HepG2 (cell line): Measurements from ENCODE around the gene ATG4B. TPM values are rescaled to one million over a fixed set of nuclear protein-coding genes. Genes with fewer than 3 reads are reported as not detected.

Experiments
- CENPX ChIP-seq: sonication (generic); formaldehyde crosslinking; IDR thresholded peaks from 2 replicates; pipeline ENCODE4 v1.9.0; 2021; ENCODE audit warnings: mild to moderate bottlenecking, missing genetic modification reagents, moderate library complexity
- DNMT1 ChIP-seq: sonication (generic); formaldehyde crosslinking; IDR thresholded peaks from 2 replicates; pipeline ENCODE4 v1.5.1; 2020; ENCODE audit warnings: mild to moderate bottlenecking, missing genetic modification reagents
- FOXA3 ChIP-seq: IDR thresholded peaks from 2 replicates; pipeline ENCODE4 v1.6.1; 2016; ENCODE audit warnings: missing genetic modification reagents, missing compliant biosample characterization
- GATAD1 ChIP-seq: IDR thresholded peaks from 2 replicates; pipeline ENCODE4 v1.6.1; 2016; ENCODE audit warnings: missing genetic modification reagents, missing compliant biosample characterization
- HDAC1 ChIP-seq: sonication (generic); formaldehyde crosslinking; IDR thresholded peaks from 2 replicates; pipeline ENCODE4 v1.5.1; 2020; ENCODE audit warnings: mild to moderate bottlenecking, missing genetic modification reagents
- HNF4G ChIP-seq, 2 experiments: sonication (generic) in 1 of 2; formaldehyde crosslinking in 1 of 2; IDR thresholded peaks; 2 replicates each; pipeline versions ENCODE4 v1.4.0 to v1.6.1; 2011 to 2020; ENCODE audit warnings: borderline replicate concordance in 2 of 2, low read depth in 2 of 2, mild to moderate bottlenecking in 2 of 2, low read length in 1 of 2, missing genetic modification reagents in 1 of 2, moderate library complexity in 1 of 2
- ISX ChIP-seq: sonication (generic); formaldehyde crosslinking; conservative IDR thresholded peaks from 2 replicates; pipeline ENCODE4 v1.5.0; 2020; ENCODE audit warnings: missing genetic modification reagents
- RBM39 ChIP-seq: fragments of 200-400 bp; formaldehyde crosslinking; IDR thresholded peaks from one replicate; pipeline ENCODE4 v1.6.1; 2018; ENCODE audit warnings: antibody characterized with exemption, mild to moderate bottlenecking, low read depth, low read length; ENCODE audit not compliant: poor library complexity, severe bottlenecking
- THAP8 ChIP-seq: sonication (generic); formaldehyde crosslinking; IDR thresholded peaks from 2 replicates; pipeline ENCODE4 v1.5.1; 2020; ENCODE audit warnings: missing genetic modification reagents, mild to moderate bottlenecking, borderline replicate concordance
- U2AF2 ChIP-seq: fragments of 200-400 bp; formaldehyde crosslinking; IDR thresholded peaks from 2 replicates; pipeline ENCODE4 v1.6.1; 2017; ENCODE audit warnings: low read depth, mild to moderate bottlenecking, low read length
- ZNF142 ChIP-seq: sonication (generic); formaldehyde crosslinking; IDR thresholded peaks from 2 replicates; pipeline ENCODE4 v1.4.0; 2020; ENCODE audit warnings: missing genetic modification reagents
- ZNF232 ChIP-seq: sonication (generic); formaldehyde crosslinking; IDR thresholded peaks from 2 replicates; pipeline ENCODE4 v1.4.0; 2020; ENCODE audit warnings: missing genetic modification reagents, borderline replicate concordance
- ZNF33A ChIP-seq: sonication (generic); formaldehyde crosslinking; IDR thresholded peaks from 2 replicates; pipeline ENCODE4 v1.5.1; 2020; ENCODE audit warnings: missing genetic modification reagents, mild to moderate bottlenecking, moderate library complexity, borderline replicate concordance
- ZNF530 ChIP-seq: sonication (generic); formaldehyde crosslinking; IDR thresholded peaks from 2 replicates; pipeline ENCODE4 v1.5.0; 2020; ENCODE audit warnings: low read depth, mild to moderate bottlenecking, missing genetic modification reagents
- ZNF646 ChIP-seq: sonication (generic); formaldehyde crosslinking; IDR thresholded peaks from 2 replicates; pipeline ENCODE4 v1.9.0; 2021; ENCODE audit warnings: mild to moderate bottlenecking, missing genetic modification reagents
- ZNF766 ChIP-seq: sonication (generic); formaldehyde crosslinking; IDR thresholded peaks from 2 replicates; pipeline ENCODE4 v1.5.0; 2020; ENCODE audit warnings: missing genetic modification reagents, borderline replicate concordance
- polyA plus RNA-seq, 8 experiments: library from polyadenylated mRNA; depleted of rRNA in 3 of 8; stranded (reverse) in 7 of 8; unstranded in 1 of 8; fragments of >200 nt; fragmentation: Illumina TruSeq in 4 of 8; extraction: Trizol in 4 of 8; gene quantifications; 2 replicates each; pipeline versions ENCODE4 v1.2.1 to v1.2.3, GENCODE V29; 2011 to 2016; ENCODE audit warnings: low read depth in 4 of 8, missing spikeins in 1 of 8, mixed read lengths in 1 of 8; ENCODE audit not compliant: insufficient read depth in 1 of 8
- total RNA-seq, 5 experiments: library from RNA; depleted of rRNA; stranded (reverse); fragments of >200 nt; fragmentation: Illumina TruSeq; extraction: Trizol; gene quantifications; 2 replicates each; pipeline ENCODE4 v1.2.3, GENCODE V29; 2016; ENCODE audit warnings: low read depth in 1 of 5

The ATG4B gene
- total and polyA plus RNA-seq, 2 of the 13 experiments (the other 11 are each of a cell fraction or from before 2014, with no cell fraction given), result 95.5 to 239 TPM

- TF ChIP-seq ZNF646 (CRISPR knock-in tag), result no peak
- TF ChIP-seq ZNF766 (CRISPR knock-in tag), result no peak
- TF ChIP-seq DNMT1, result peak; percentile 69; the same call in 1 of the 2 replicates
- TF ChIP-seq ZNF142 (CRISPR knock-in tag), result no peak
- TF ChIP-seq HDAC1 (CRISPR knock-in tag), result peak; percentile 29; the same call in 1 of the 2 replicates
- no peak for TF ChIP-seq ISX (CRISPR knock-in tag)
- peak; percentile 47; the same call in 1 of the 2 replicates for TF ChIP-seq GATAD1 (CRISPR knock-in tag)
- TF ChIP-seq CENPX (CRISPR knock-in tag), result no peak
- TF ChIP-seq ZNF232 (CRISPR knock-in tag), result no peak
- TF ChIP-seq HNF4G (IDR thresholded peaks at IDR 0.05; ENCODE audit: borderline replicate concordance, low read depth, low read length), result no peak; the same call in 1 of the 2 replicates
- TF ChIP-seq HNF4G (CRISPR knock-in tag; IDR thresholded peaks at IDR 0.05; ENCODE audit: borderline replicate concordance, low read depth), result no peak
- no peak for TF ChIP-seq RBM39
- no peak for TF ChIP-seq THAP8 (CRISPR knock-in tag)
- peak; percentile 44; the same call in 1 of the 2 replicates for TF ChIP-seq FOXA3 (CRISPR knock-in tag)
- no peak for TF ChIP-seq U2AF2
- TF ChIP-seq ZNF530 (CRISPR knock-in tag), result no peak
- no peak for TF ChIP-seq ZNF33A
Observed at GRCh38 chr2:241659150-241659739, 21.8 kb downstream of the ATG4B start (continued).
